IMR-90 (cell line): ENCODE data around the gene SHISAL2B. TPM values are rescaled to one million over a fixed set of nuclear protein-coding genes. Genes with fewer than 3 reads are reported as not detected.
"Not testable (repeated sequence)": the region's sequence is repeated elsewhere in the genome, so short reads cannot be mapped to it uniquely, and the experiment has no call there.

Experiments used
- ATAC-seq: fragments of 200-7000 bp; cut with Tn5 transposase; 2 replicates; pipeline ENCODE4 v1.9.1; 2020; ENCODE audit warnings: low read depth, mild to moderate bottlenecking, moderate library complexity
- BruUV-seq: library from RNA; stranded (reverse); fragments of 400-500 nt; replicated peaks from 2 replicates; lab custom pipeline; 2021; lab: Mats Ljungman, UMichigan
- CTCF ChIA-PET: fragments of 300-600 bp; formaldehyde crosslinking; extraction: SDS; loops from one replicate; lab custom pipeline; 2021; ENCODE audit warnings: antibody characterized with exemption; lab: Yijun Ruan, JAX
- POLR2A ChIA-PET: fragments of 300-600 bp; sonication (Branson Sonifier 250); formaldehyde crosslinking; loops from one replicate; lab custom pipeline; 2022; ENCODE audit warnings: antibody characterized with exemption; ENCODE audit not compliant: unreplicated experiment; lab: Charles Lee
- DNase-seq: peaks from one replicate; pipeline ENCODE4 v3.0.0; 2013
- H2AFZ ChIP-seq: replicated peaks from 2 replicates; pipeline ENCODE3; 2013; ENCODE audit warnings: low read length, mild to moderate bottlenecking; ENCODE audit not compliant: poor library complexity
- H2AK5ac ChIP-seq: 2 replicates; pipeline ENCODE4 v1.6.1; 2013; ENCODE audit warnings: low read depth, low read length, inconsistent platforms
- H2AK9ac ChIP-seq: replicated peaks from 2 replicates; pipeline ENCODE3; 2013; ENCODE audit warnings: mild to moderate bottlenecking, low read depth, low read length, moderate library complexity; ENCODE audit not compliant: poor library complexity
- H2BK120ac ChIP-seq: 2 replicates; pipeline ENCODE4 v1.6.1; 2013; ENCODE audit warnings: low read depth, low read length, inconsistent platforms
- H2BK15ac ChIP-seq: 3 replicates; pipeline ENCODE4 v1.6.1; 2013; ENCODE audit warnings: low read depth, low read length, inconsistent platforms
- H2BK20ac ChIP-seq: 2 replicates; pipeline ENCODE4 v1.6.1; 2013; ENCODE audit warnings: low read depth, mild to moderate bottlenecking, inconsistent platforms, low read length, moderate library complexity
- H2BK5ac ChIP-seq: 2 replicates; pipeline ENCODE4 v1.6.1; 2013; ENCODE audit warnings: mild to moderate bottlenecking, low read depth, low read length, inconsistent platforms; ENCODE audit not compliant: poor library complexity, severe bottlenecking
- H3K14ac ChIP-seq: replicated peaks from 2 replicates; pipeline ENCODE4 v1.6.1; 2013; ENCODE audit warnings: low read depth, low read length, inconsistent platforms
- H3K18ac ChIP-seq: 2 replicates; pipeline ENCODE4 v1.6.1; 2013; ENCODE audit warnings: low read depth, low read length, control low read depth
- H3K23ac ChIP-seq: 2 replicates; pipeline ENCODE4 v1.6.1; 2013; ENCODE audit warnings: low read depth, low read length, inconsistent platforms
- H3K27ac ChIP-seq: 2 replicates; pipeline ENCODE4 v1.5.1; 2013; ENCODE audit warnings: mild to moderate bottlenecking, control low read depth, low read length; ENCODE audit not compliant: insufficient read depth
- H3K27me3 ChIP-seq: 2 replicates; pipeline ENCODE4 v1.6.1; 2013; ENCODE audit warnings: low read length; ENCODE audit not compliant: control insufficient read depth, insufficient read depth
- H3K36me3 ChIP-seq: 2 replicates; pipeline ENCODE4 v1.6.1; 2013; ENCODE audit warnings: low read length, mixed read lengths; ENCODE audit not compliant: control insufficient read depth, insufficient read depth
- H3K4ac ChIP-seq: 2 replicates; pipeline ENCODE4 v1.6.1; 2013; ENCODE audit warnings: low read depth, low read length, inconsistent platforms
- H3K4me1 ChIP-seq: 2 replicates; pipeline ENCODE4 v1.6.1; 2013; ENCODE audit warnings: low read length, mixed read lengths; ENCODE audit not compliant: control insufficient read depth, insufficient read depth
- H3K4me2 ChIP-seq: 2 replicates; pipeline ENCODE4 v1.6.1; 2013; ENCODE audit warnings: low read depth, mild to moderate bottlenecking, control low read depth, low read length, moderate library complexity
- H3K4me3 ChIP-seq: 2 replicates; pipeline ENCODE4 v1.5.1; 2013; ENCODE audit warnings: low read depth, mild to moderate bottlenecking, control low read depth, low read length, moderate library complexity; ENCODE audit not compliant: insufficient read depth
- H3K56ac ChIP-seq: 2 replicates; pipeline ENCODE4 v1.6.1; 2013; ENCODE audit warnings: low read length, inconsistent platforms; ENCODE audit not compliant: insufficient read depth; ENCODE audit errors: extremely low read depth
- H3K79me1 ChIP-seq, 2 experiments: 2 replicates each; pipeline ENCODE4 v1.6.1; 2013; ENCODE audit warnings: low read length in 2 of 2, inconsistent platforms in 1 of 2, low read depth in 1 of 2
- H3K9ac ChIP-seq: 2 replicates; pipeline ENCODE4 v1.6.1; 2013; ENCODE audit warnings: low read depth, low read length, control low read depth
- H3K9me1 ChIP-seq: 2 replicates; pipeline ENCODE4 v1.6.1; 2013; ENCODE audit warnings: low read length, inconsistent platforms; ENCODE audit not compliant: insufficient read depth
- H3K9me3 ChIP-seq: 2 replicates; pipeline ENCODE4 v1.6.1; 2013; ENCODE audit warnings: low read length; ENCODE audit not compliant: control insufficient read depth, insufficient read depth
- H4K20me1 ChIP-seq: 2 replicates; pipeline ENCODE4 v1.6.1; 2013; ENCODE audit warnings: low read length, inconsistent platforms; ENCODE audit not compliant: insufficient read depth
- H4K5ac ChIP-seq: 2 replicates; pipeline ENCODE4 v1.6.1; 2013; ENCODE audit warnings: mild to moderate bottlenecking, low read depth, low read length, control low read depth
- H4K8ac ChIP-seq, 2 experiments: 2 replicates each; pipeline ENCODE4 v1.6.1; 2013; ENCODE audit warnings: low read depth in 2 of 2, low read length in 2 of 2, control low read depth in 1 of 2, inconsistent platforms in 1 of 2
- H4K91ac ChIP-seq: 2 replicates; pipeline ENCODE4 v1.6.1; 2013; ENCODE audit warnings: low read depth, low read length, inconsistent platforms; ENCODE audit not compliant: insufficient read depth
- CHD1 ChIP-seq: IDR thresholded peaks from 2 replicates; pipeline ENCODE4 v1.6.1; 2012; ENCODE audit warnings: low read depth, low read length, improper control_type of control experiment
- RAD21 ChIP-seq: IDR thresholded peaks from 2 replicates; pipeline ENCODE4 v1.6.1; 2012; ENCODE audit warnings: low read length, improper control_type of control experiment
- RFX5 ChIP-seq: IDR thresholded peaks from 2 replicates; pipeline ENCODE4 v1.8.0; 2012; ENCODE audit warnings: low read depth, mild to moderate bottlenecking, low read length, moderate library complexity
- WGBS, 2 experiments: methylation state at CpG; one replicate each; pipeline versions ENCODE4 v1.1.5 to v1.1.7; 2013; ENCODE audit warnings: missing lambda C conversion rate in 2 of 2; ENCODE audit not compliant: insufficient read length in 1 of 2; ENCODE audit errors: extremely low coverage in 2 of 2; 5-methylcytosine and 5-hydroxymethylcytosine counted together
- dilution Hi-C: fragments of 300-500 bp; cut with HindIII; formaldehyde crosslinking; loops from one replicate; pipeline ENCODE4 v1.14.3; 2018; ENCODE audit warnings: low sequenced_read_pairs; ENCODE audit not compliant: unreplicated experiment
- in situ Hi-C: fragments of 300-500 bp; cut with MboI; formaldehyde crosslinking; loops from 3 replicates; pipeline ENCODE4 v1.14.3; 2019; ENCODE audit warnings: low sequenced_read_pairs, inconsistent platforms, mixed read lengths
- intact Hi-C: fragments of 100-400 bp; cut with micrococcal nuclease; formaldehyde crosslinking; loops from 2 replicates; pipeline ENCODE4 v1.10.0; 2022
- polyA plus RNA-seq, 3 experiments: library from polyadenylated mRNA; depleted of rRNA; stranded (reverse); fragments of >200 nt; gene quantifications; 2 replicates each; pipeline ENCODE4 v1.2.3, GENCODE V29; 2012; ENCODE audit warnings: low replicate concordance in 1 of 3
- total RNA-seq: library from RNA; depleted of rRNA; stranded (reverse); fragments of >200 nt; gene quantifications from 2 replicates; pipeline ENCODE4 v1.2.3, GENCODE V29; 2012

The SHISAL2B gene
- total and polyA plus RNA-seq, 2 of the 4 experiments (the other 2 are of a cell fraction) = not detected

GRCh38 chr5:64707191-64707590, 16.9 kb downstream of the SHISAL2B start:
- Histone ChIP-seq H2AFZ (no peak overlapping the region), H3K4me2 (no peak overlapping the region), H3K36me3 (no peaks in the 10 kb centered on the region), H2BK20ac (no peak overlapping the region), H3K4me1 (no peaks in the 10 kb centered on the region), H2BK5ac (no peak overlapping the region), H3K9ac (no peak overlapping the region), H2BK15ac (no peak overlapping the region), H4K8ac (no peak overlapping the region), H3K14ac (no peak overlapping the region), H3K9me1 (no peaks in the 10 kb centered on the region), H2BK120ac (no peak overlapping the region), H3K9me3 (no peaks in the 10 kb centered on the region), H3K79me1 (no peaks in the 10 kb centered on the region), H4K91ac (no peak overlapping the region), H3K23ac (no peak overlapping the region), H3K27me3 (no peaks in the 10 kb centered on the region; the same call in 1 of the 2 replicates), H3K56ac (no peak overlapping the region), H3K4ac (no peak overlapping the region), H3K18ac (no peak overlapping the region), H4K20me1 (no peaks in the 10 kb centered on the region), H2AK9ac (no peak overlapping the region), H4K5ac (no peak overlapping the region), H2AK5ac (no peak overlapping the region), H3K4me3 (no peak overlapping the region), H3K27ac (no peak overlapping the region)
- POLR2A ChIA-PET = no interaction called here
- intact Hi-C loops = no loop called here
- dilution Hi-C loops = no loop called here
- CTCF ChIA-PET = no interaction called here
- in situ Hi-C loops = no loop called here
- TF ChIP-seq RFX5 (no peak), RAD21 (no peak), CHD1 (no peak)
- no CpG with 5 or more reads among the region's 2 CpGs for WGBS, 2 experiments
- ATAC-seq (no peak), DNase-seq (no peak)
- BruUV-seq = no TSS peak

GRCh38 chr5:64714495-64714894, 24.2 kb downstream of the SHISAL2B start:
- H3K23ac ChIP-seq, H2BK20ac ChIP-seq, H3K4me2 ChIP-seq, H3K4me3 ChIP-seq, BruUV-seq, H3K9ac ChIP-seq, H2BK5ac ChIP-seq, H3K79me1 ChIP-seq, H4K5ac ChIP-seq, ATAC-seq, H3K18ac ChIP-seq, H3K9me3 ChIP-seq, H3K9me1 ChIP-seq, H3K56ac ChIP-seq, H2BK15ac ChIP-seq, dilution Hi-C loops, H3K27ac ChIP-seq, H4K91ac ChIP-seq, POLR2A ChIA-PET, H3K36me3 ChIP-seq, H2AFZ ChIP-seq, CTCF ChIA-PET, H2BK120ac ChIP-seq, H3K4me1 ChIP-seq, H2AK9ac ChIP-seq, H2AK5ac ChIP-seq, H3K4ac ChIP-seq, H3K14ac ChIP-seq, in situ Hi-C loops, H3K27me3 ChIP-seq, DNase-seq, intact Hi-C loops, H4K8ac ChIP-seq, H4K20me1 ChIP-seq: not testable (repeated sequence)
- no CpG with 5 or more reads among the region's 16 CpGs for WGBS, 2 experiments
